ENCODE measurements around the gene IFFO2. TPM values are rescaled to one million over a fixed set of nuclear protein-coding genes. Genes with fewer than 3 reads are reported as not detected.

The IFFO2 gene
- total and polyA plus RNA-seq, 2 donors (not counting 3 experiments of a cell fraction or from before 2014, with no cell fraction given) = 31.1 to 31.3 TPM

- CTCF ChIA-PET = interaction anchor here (0.9 to 8.0 kb wide), 5 partner anchors 9 to 33 kb away, joined by 3 to 66 read pairs (median 4); no protein-coding TSS in a partner anchor
- no peak for TF ChIP-seq GATA2 (IDR thresholded peaks at IDR 0.05; ENCODE audit: insufficient read depth, insufficient read length, low read depth, low read length)
- no peak for TF ChIP-seq POLR2A (IDR thresholded peaks at IDR 0.05; ENCODE audit: low read depth, low read length)
- no peak for TF ChIP-seq POLR2AphosphoS5 (IDR thresholded peaks at IDR 0.05; ENCODE audit: insufficient read depth, low read depth, low read length)
- no peak for TF ChIP-seq CTCF (IDR thresholded peaks at IDR 0.05; ENCODE audit: extremely low read depth in 1 of 2, insufficient read depth in 1 of 2, low read depth in 1 of 2, low read length in 2 of 2)
- no peak for TF ChIP-seq MAX (IDR thresholded peaks at IDR 0.05; ENCODE audit: insufficient read depth, insufficient read length)
- TF ChIP-seq EZH2 (IDR thresholded peaks at IDR 0.05; ENCODE audit: borderline replicate concordance, low read depth, low read length, severe bottlenecking) = no peak
- TF ChIP-seq FOS (IDR thresholded peaks at IDR 0.05; ENCODE audit: borderline replicate concordance, insufficient read depth, low read length) = no peak
- TF ChIP-seq JUN (IDR thresholded peaks at IDR 0.05; ENCODE audit: borderline replicate concordance, insufficient read depth, insufficient read length, low read depth) = no peak
- TF ChIP-seq MYC (IDR thresholded peaks at IDR 0.05; ENCODE audit: low read depth, low read length) = no peak
- H3K79me2 ChIP-seq (ENCODE audit: control insufficient read depth, insufficient read depth, low read length) = peaks cover 90% of the 10 kb centered on the region
- FAIRE-seq (peak; percentile 24), DNase-seq (ENCODE audit: low read depth, low spot score) (no peak)
- H3K9ac ChIP-seq (replicated peaks; ENCODE audit: extremely low read depth, insufficient read depth, low read length) = no peak overlapping the region
- BruUV-seq (replicated peaks) = no TSS peak
- no peaks in the 10 kb centered on the region for H3K9me1 ChIP-seq (replicated peaks; ENCODE audit: control insufficient read depth, extremely low read depth, insufficient read depth, low read length)
- H4K20me1 ChIP-seq (replicated peaks; ENCODE audit: control insufficient read depth, extremely low read depth, insufficient read depth, low read length) = no peaks in the 10 kb centered on the region
- H3K4me1 ChIP-seq (ENCODE audit: control insufficient read depth, extremely low read depth, insufficient read depth, low read length) = peaks cover 17% of the 10 kb centered on the region
- H3K27me3 ChIP-seq (ENCODE audit: control insufficient read depth in 2 of 2, insufficient read depth in 2 of 2, low read length in 2 of 2) = no peaks in the 10 kb centered on the region
- no peaks in the 10 kb centered on the region for H3K36me3 ChIP-seq (ENCODE audit: control insufficient read depth in 2 of 2, extremely low read depth in 1 of 2, insufficient read depth in 2 of 2, low read length in 2 of 2)
- POLR2A ChIA-PET = no interaction called here
- intact Hi-C loops (cut with micrococcal nuclease) (no loop called here), dilution Hi-C loops (cut with MboI; ENCODE audit: extremely low pct_ligation_motif_present, low sequenced_read_pairs) (no loop called here)
- H3K27ac ChIP-seq (ENCODE audit: insufficient read depth, low read depth, low read length) = no peak overlapping the region
- H3K4me3 ChIP-seq (replicated peaks in 1 of 3; ENCODE audit: insufficient read depth in 1 of 3, low read depth in 1 of 3, low read length in 3 of 3) = no peak overlapping the region
- H3K4me2 ChIP-seq (ENCODE audit: insufficient read depth, low read length) = no peak overlapping the region
- H2AFZ ChIP-seq (ENCODE audit: low read depth, low read length) = no peak overlapping the region
- no peaks in the 10 kb centered on the region for H3K9me3 ChIP-seq (replicated peaks; ENCODE audit: control insufficient read depth, insufficient read depth, low read length)
Observed at GRCh38 chr1:18939398-18940302, 16.8 kb downstream of the IFFO2 start.
